A549 (cell line): ENCODE measurements around the gene KCNE4. TPM values are rescaled to one million over a fixed set of nuclear protein-coding genes. Genes with fewer than 3 reads are reported as not detected.
A peak's percentile ranks its signal among the peaks of the same experiment; 100 is the strongest.

ENCODE experiments used
- ATAC-seq, 2 experiments: fragments of 200-7000 bp in 1 of 2; fragments of >200 bp in 1 of 2; cut with Nextera tagmentation in 1 of 2; cut with Tn5 transposase in 1 of 2; 3 replicates each; pipeline versions ENCODE4 v1.8.0 to v1.9.1; 2018 to 2020; ENCODE audit warnings: mild to moderate bottlenecking in 1 of 2, moderate library complexity in 1 of 2
- CTCF ChIA-PET: fragments of 300-600 bp; sonication (Branson Sonifier 250); formaldehyde crosslinking; extraction: SDS; loops from one replicate; lab custom pipeline; 2021; ENCODE audit warnings: antibody characterized with exemption, inconsistent platforms; lab: Yijun Ruan, JAX
- POLR2A ChIA-PET: fragments of 350-600 bp; formaldehyde crosslinking; extraction: SDS; loops from one replicate; lab custom pipeline; 2021; ENCODE audit warnings: antibody characterized with exemption, inconsistent platforms; lab: Yijun Ruan, JAX
- DNase-seq, 2 experiments: peaks; one replicate each; pipeline versions ENCODE4 v3.0.0 to v3.0.0-alpha.2; 2011 to 2016; ENCODE audit warnings: low read depth in 1 of 2, low spot score in 1 of 2
- FAIRE-seq: peaks from 2 replicates; lab custom pipeline; 2011; peaks lifted over from hg19 to GRCh38; lab: Jason Lieb, UNC
- H3K27ac ChIP-seq, 2 experiments: fragments of >200 bp; sonication (Bioruptor Twin); formaldehyde crosslinking; 3 replicates each; pipeline ENCODE4 v1.5.1; 2016 to 2017
- H3K4me1 ChIP-seq: fragments of >200 bp; sonication (Bioruptor Twin); formaldehyde crosslinking; 3 replicates; pipeline ENCODE4 v1.6.1; 2016
- H3K4me2 ChIP-seq: fragments of >200 bp; sonication (Bioruptor Twin); formaldehyde crosslinking; 3 replicates; pipeline ENCODE4 v1.6.1; 2016
- H3K4me3 ChIP-seq: fragments of >200 bp; sonication (Bioruptor Twin); formaldehyde crosslinking; 3 replicates; pipeline ENCODE4 v1.5.1; 2016
- H3K9me3 ChIP-seq: fragments of >200 bp; sonication (Bioruptor Twin); formaldehyde crosslinking; 3 replicates; pipeline ENCODE4 v1.6.1; 2016
- BHLHE40 ChIP-seq: IDR thresholded peaks from 2 replicates; pipeline ENCODE4 v1.6.1; 2012; ENCODE audit warnings: low read depth, low read length, inconsistent platforms
- CBX2 ChIP-seq: fragments of 200-600 bp; sonication (generic); IDR thresholded peaks from 2 replicates; pipeline ENCODE4 v1.6.1; 2016; ENCODE audit warnings: low read depth, mild to moderate bottlenecking, borderline replicate concordance
- CHD4 ChIP-seq: fragments of 200-600 bp; sonication (generic); IDR thresholded peaks from 2 replicates; pipeline ENCODE4 v1.6.1; 2016; ENCODE audit warnings: antibody characterized with exemption, mild to moderate bottlenecking, borderline replicate concordance
- CTCF ChIP-seq: fragments of >200 bp; sonication (Bioruptor Twin); formaldehyde crosslinking; IDR thresholded peaks from 3 replicates; pipeline ENCODE4 v1.5.1; 2016
- EHMT2 ChIP-seq: fragments of 200-600 bp; sonication (generic); IDR thresholded peaks from 2 replicates; pipeline ENCODE4 v1.6.1; 2016; ENCODE audit warnings: antibody characterized with exemption, low read depth, mild to moderate bottlenecking, moderate library complexity
- EP300 ChIP-seq, 2 experiments: fragments of >200 bp; sonication (Bioruptor Twin); formaldehyde crosslinking; IDR thresholded peaks; 2 replicates in 1 of 2; 3 replicates in 1 of 2; pipeline ENCODE4 v1.6.1; 2016 to 2017
- FOSL2 ChIP-seq, 2 experiments: fragments of 450-650 bp in 1 of 2; fragments of >200 bp in 1 of 2; sonication (Bioruptor Twin) in 1 of 2; formaldehyde crosslinking; IDR thresholded peaks; 2 replicates each; pipeline versions ENCODE4 v1.5.0 to v1.6.1; 2016 to 2020; ENCODE audit warnings: mild to moderate bottlenecking in 1 of 2, moderate library complexity in 1 of 2
- HDAC2 ChIP-seq: fragments of 200-600 bp; sonication (generic); IDR thresholded peaks from 2 replicates; pipeline ENCODE4 v1.6.1; 2016
- HOXA7 ChIP-seq: fragments of 250-450 bp; sonication (Bioruptor Pico); IDR thresholded peaks from 2 replicates; pipeline ENCODE4 v1.5.0; 2020; ENCODE audit warnings: mild to moderate bottlenecking, moderate library complexity
- KDM1A ChIP-seq: fragments of 200-600 bp; sonication (generic); IDR thresholded peaks from 2 replicates; pipeline ENCODE4 v1.6.1; 2016; ENCODE audit warnings: low read depth, mild to moderate bottlenecking
- NFE2L2 ChIP-seq: fragments of 150-350 bp; conservative IDR thresholded peaks from 2 replicates; pipeline ENCODE4 v1.6.1; 2014; ENCODE audit warnings: low read length
- NPAS2 ChIP-seq: fragments of 250-450 bp; sonication (Bioruptor Pico); IDR thresholded peaks from 2 replicates; pipeline ENCODE4 v1.8.0; 2022; ENCODE audit warnings: mild to moderate bottlenecking, moderate library complexity, borderline replicate concordance
- NR3C1 ChIP-seq: fragments of >200 bp; sonication (Bioruptor Twin); formaldehyde crosslinking; IDR thresholded peaks from 3 replicates; pipeline ENCODE4 v1.6.1; 2017
- PBX3 ChIP-seq: IDR thresholded peaks from 2 replicates; pipeline ENCODE4 v1.6.1; 2012
- PHF8 ChIP-seq: fragments of 200-600 bp; sonication (generic); IDR thresholded peaks from 2 replicates; pipeline ENCODE4 v1.6.1; 2016; ENCODE audit warnings: low read depth, mild to moderate bottlenecking, antibody characterized with exemption, moderate library complexity, borderline replicate concordance
- POLR2A ChIP-seq: IDR thresholded peaks from 2 replicates; pipeline ENCODE4 v1.6.1; 2012; ENCODE audit warnings: mild to moderate bottlenecking, low read length
- POLR2AphosphoS2 ChIP-seq: conservative IDR thresholded peaks from 2 replicates; pipeline ENCODE4 v1.6.1; 2012; ENCODE audit warnings: low read length, improper control_type of control experiment, inconsistent platforms
- RARB ChIP-seq: fragments of 250-450 bp; sonication (Bioruptor Pico); IDR thresholded peaks from 2 replicates; pipeline ENCODE4 v1.8.0; 2021; ENCODE audit warnings: mild to moderate bottlenecking, moderate library complexity
- RCOR1 ChIP-seq: fragments of 150-350 bp; IDR thresholded peaks from 2 replicates; pipeline ENCODE4 v1.6.1; 2014; ENCODE audit warnings: antibody characterized with exemption, low read length, low read depth
- RFX5 ChIP-seq: fragments of 450-650 bp; IDR thresholded peaks from 2 replicates; pipeline ENCODE4 v1.7.1; 2014; ENCODE audit warnings: antibody characterized with exemption, mild to moderate bottlenecking, moderate library complexity
- SREBF2 ChIP-seq: fragments of 450-650 bp; IDR thresholded peaks from 2 replicates; pipeline ENCODE4 v1.6.1; 2014; ENCODE audit warnings: mild to moderate bottlenecking, moderate library complexity
- TFCP2L1 ChIP-seq: fragments of 250-450 bp; sonication (Bioruptor Pico); IDR thresholded peaks from 2 replicates; pipeline ENCODE4 v1.5.0; 2021; ENCODE audit warnings: mild to moderate bottlenecking
- TP53 ChIP-seq: fragments of 250-450 bp; sonication (Bioruptor Pico); IDR thresholded peaks from 2 replicates; pipeline ENCODE4 v1.5.0; 2021; ENCODE audit warnings: mild to moderate bottlenecking, moderate library complexity
- ZFP36 ChIP-seq: fragments of 450-650 bp; IDR thresholded peaks from 2 replicates; pipeline ENCODE4 v1.6.1; 2014; ENCODE audit warnings: borderline replicate concordance; ENCODE audit not compliant: partially characterized antibody
- ZNF302 ChIP-seq: fragments of 250-450 bp; sonication (Bioruptor Pico); IDR thresholded peaks from 2 replicates; pipeline ENCODE4 v1.9.0; 2021; ENCODE audit warnings: inconsistent platforms, mild to moderate bottlenecking, moderate library complexity
- WGBS: methylation state at CpG from one replicate; pipeline ENCODE4 v1.1.6; 2017; ENCODE audit errors: missing lambda C conversion rate; 5-methylcytosine and 5-hydroxymethylcytosine counted together
- polyA plus RNA-seq, 4 experiments: library from polyadenylated mRNA; depleted of rRNA in 3 of 4; stranded (reverse); fragments of >200 nt; fragmentation: RNase III in 1 of 4; extraction: RNeasy Plus Mini Kit Qiagen cat#74134 plus additional on column Dnase treatment in 1 of 4; gene quantifications; 2 replicates in 3 of 4; 3 replicates in 1 of 4; pipeline ENCODE4 v1.2.3, GENCODE V29; 2011 to 2017
- TF ChIP-seq, protein P1 (sequence below): fragments of >200 bp; sonication (Bioruptor Twin); formaldehyde crosslinking; IDR thresholded peaks from 2 replicates; pipeline ENCODE4 v1.6.1; 2016
- TF ChIP-seq, protein P2 (sequence below): fragments of 250-450 bp; sonication (Bioruptor Pico); IDR thresholded peaks from 2 replicates; pipeline ENCODE4 v1.5.0; 2020; ENCODE audit warnings: low read depth, mild to moderate bottlenecking, moderate library complexity

The KCNE4 gene
- polyA plus RNA-seq, 2 of the 4 experiments (the other 2 are of a cell fraction): 1.4 to 3.6 TPM

- Histone ChIP-seq H3K4me2 (no peak overlapping the region), H3K4me3 (no peak overlapping the region), H3K27ac (peak overlapping the region in 1 of 2 experiments; percentile 48; a peak in 1 of 6 replicates), H3K4me1 (no peaks in the 10 kb centered on the region), H3K9me3 (no peaks in the 10 kb centered on the region)
- ChIA-PET CTCF (no interaction called here), POLR2A (no interaction called here)
- WGBS: 41% methylated on average over 2 of the region's 2 CpGs
- no peak for DNase-seq
- FAIRE-seq: no peak
- TF ChIP-seq KDM1A: no peak
- no peak for TF ChIP-seq EP300 (IDR thresholded peaks at IDR 0.05)
- TF ChIP-seq CTCF: no peak
- TF ChIP-seq CHD4: no peak
- TF ChIP-seq, protein P1, sequence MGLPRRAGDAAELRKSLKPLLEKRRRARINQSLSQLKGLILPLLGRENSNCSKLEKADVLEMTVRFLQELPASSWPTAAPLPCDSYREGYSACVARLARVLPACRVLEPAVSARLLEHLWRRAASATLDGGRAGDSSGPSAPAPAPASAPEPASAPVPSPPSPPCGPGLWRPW: no peak
- no peak for TF ChIP-seq NPAS2 (CRISPR knock-in tag)
- TF ChIP-seq RCOR1: no peak
- no peak for TF ChIP-seq ZNF302 (CRISPR knock-in tag)
- no peak for TF ChIP-seq BHLHE40
- TF ChIP-seq, protein P2, sequence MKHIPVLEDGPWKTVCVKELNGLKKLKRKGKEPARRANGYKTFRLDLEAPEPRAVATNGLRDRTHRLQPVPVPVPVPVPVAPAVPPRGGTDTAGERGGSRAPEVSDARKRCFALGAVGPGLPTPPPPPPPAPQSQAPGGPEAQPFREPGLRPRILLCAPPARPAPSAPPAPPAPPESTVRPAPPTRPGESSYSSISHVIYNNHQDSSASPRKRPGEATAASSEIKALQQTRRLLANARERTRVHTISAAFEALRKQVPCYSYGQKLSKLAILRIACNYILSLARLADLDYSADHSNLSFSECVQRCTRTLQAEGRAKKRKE (CRISPR knock-in tag): no peak
- TF ChIP-seq TP53: no peak
- no peak for TF ChIP-seq RARB (CRISPR knock-in tag)
- TF ChIP-seq NFE2L2: no peak
- TF ChIP-seq RFX5: no peak
- no peak for TF ChIP-seq EHMT2
- TF ChIP-seq HDAC2: no peak
- TF ChIP-seq FOSL2 (IDR thresholded peaks at IDR 0.05): no peak
- no peak for TF ChIP-seq FOSL2 (CRISPR knock-in tag; IDR thresholded peaks at IDR 0.05)
- no peak for TF ChIP-seq PHF8
- TF ChIP-seq TFCP2L1 (CRISPR knock-in tag): no peak
- no peak for TF ChIP-seq CBX2
- no peak for ATAC-seq
These were observed 44.5 kb upstream of the KCNE4 start for GRCh38 chr2:223007531-223007930.

GRCh38 chr2:223008162-223008561 is 43.8 kb upstream of the KCNE4 start:
- Histone ChIP-seq H3K27ac (peak overlapping the region in 1 of 2 experiments; percentile 4; a peak in 1 of 6 replicates), H3K4me1 (no peaks in the 10 kb centered on the region), H3K9me3 (no peaks in the 10 kb centered on the region), H3K4me3 (no peak overlapping the region), H3K4me2 (no peak overlapping the region)
- no peak for ATAC-seq
- POLR2A ChIA-PET: no interaction called here
- TF ChIP-seq NFE2L2: no peak
- TF ChIP-seq PBX3: no peak
- TF ChIP-seq HOXA7 (CRISPR knock-in tag): no peak
- TF ChIP-seq BHLHE40: no peak
- TF ChIP-seq SREBF2: no peak
- no peak for TF ChIP-seq NR3C1
- no peak for TF ChIP-seq EP300 (IDR thresholded peaks at IDR 0.05)
- TF ChIP-seq POLR2AphosphoS2: no peak
- TF ChIP-seq POLR2A: no peak
- TF ChIP-seq ZFP36: no peak
- TF ChIP-seq FOSL2 (IDR thresholded peaks at IDR 0.05): no peak
- no peak for TF ChIP-seq FOSL2 (CRISPR knock-in tag; IDR thresholded peaks at IDR 0.05)
- TF ChIP-seq TP53: no peak
- no peak for TF ChIP-seq CBX2
- TF ChIP-seq EHMT2: no peak
- no peak for DNase-seq
- WGBS: 41% methylated on average over 6 of the region's 6 CpGs
- FAIRE-seq: no peak
- CTCF ChIA-PET: interaction anchor here (1.5 kb wide), 1 partner anchor 36 kb away, joined by 3 read pairs; no protein-coding TSS in a partner anchor
